KOPT-K1 (cell line): ENCODE results near the gene ARL15.

ENCODE experiments used
- H3K27ac ChIP-seq: fragments of 200-600 bp; sonication (generic); 2 replicates; pipeline ENCODE4 v1.5.1; 2016; ENCODE audit warnings: antibody characterized with exemption, mild to moderate bottlenecking, low read depth, low read length; ENCODE audit not compliant: poor library complexity, severe bottlenecking
- H3K36me3 ChIP-seq: fragments of 200-600 bp; sonication (generic); 2 replicates; pipeline ENCODE4 v1.5.1; 2017; ENCODE audit warnings: antibody characterized with exemption, mild to moderate bottlenecking, low read length, moderate library complexity; ENCODE audit not compliant: insufficient read depth
- H3K9me3 ChIP-seq: fragments of 200-600 bp; sonication (generic); 2 replicates; pipeline ENCODE4 v1.5.1; 2017; ENCODE audit warnings: antibody characterized with exemption, low read length, mild to moderate bottlenecking; ENCODE audit not compliant: insufficient read depth, poor library complexity, severe bottlenecking

The ARL15 gene

DNA sequence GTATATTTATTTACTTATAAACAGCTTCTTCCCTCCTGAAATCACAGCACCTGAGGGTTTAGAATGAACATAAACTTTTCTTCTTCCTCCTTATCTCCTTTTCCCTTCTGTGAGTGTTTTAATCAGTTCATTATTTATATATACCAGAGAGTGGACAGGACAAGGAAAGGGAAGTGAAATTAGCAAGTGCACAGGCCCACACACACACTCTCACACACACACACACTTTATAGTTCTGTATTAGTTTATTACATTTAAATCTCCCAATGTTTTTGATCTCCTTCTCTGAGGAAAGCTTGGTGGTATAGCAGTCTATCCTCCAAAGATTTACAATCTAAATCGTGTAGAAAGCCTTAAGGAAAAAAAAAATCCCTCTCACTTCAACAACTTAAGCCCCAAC is 396.4 kb downstream of the ARL15 start:
- no peaks in the 10 kb centered on the region for H3K36me3 ChIP-seq
- H3K27ac ChIP-seq: no peak overlapping the region
- no peaks in the 10 kb centered on the region for H3K9me3 ChIP-seq

- Histone ChIP-seq H3K27ac (no peak overlapping the region), H3K9me3 (no peaks in the 10 kb centered on the region), H3K36me3 (no peaks in the 10 kb centered on the region)
Observed at GRCh38 chr5:53908757-53909156, 401.6 kb downstream of the ARL15 start.

DNA sequence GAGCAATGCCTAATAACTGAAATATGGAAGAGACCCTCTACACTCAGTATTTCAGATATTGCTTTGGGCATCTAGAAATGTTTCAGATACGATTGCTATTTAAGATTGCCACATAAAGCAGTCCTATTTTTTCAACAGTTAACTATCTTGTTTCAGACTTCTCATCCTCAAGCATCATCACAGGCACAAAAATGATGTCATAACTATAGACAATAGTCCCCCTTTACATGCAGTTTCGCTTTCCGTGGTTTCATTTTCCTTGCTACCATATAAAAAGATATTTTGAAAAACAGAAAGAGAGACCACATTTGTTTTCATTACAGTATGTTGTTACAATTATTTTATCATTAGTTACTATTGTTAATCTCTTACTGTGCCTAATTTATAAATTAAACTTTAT is 402.5 kb downstream of the ARL15 start:
- Histone ChIP-seq H3K9me3 (no peaks in the 10 kb centered on the region), H3K36me3 (no peaks in the 10 kb centered on the region), H3K27ac (no peak overlapping the region)

DNA sequence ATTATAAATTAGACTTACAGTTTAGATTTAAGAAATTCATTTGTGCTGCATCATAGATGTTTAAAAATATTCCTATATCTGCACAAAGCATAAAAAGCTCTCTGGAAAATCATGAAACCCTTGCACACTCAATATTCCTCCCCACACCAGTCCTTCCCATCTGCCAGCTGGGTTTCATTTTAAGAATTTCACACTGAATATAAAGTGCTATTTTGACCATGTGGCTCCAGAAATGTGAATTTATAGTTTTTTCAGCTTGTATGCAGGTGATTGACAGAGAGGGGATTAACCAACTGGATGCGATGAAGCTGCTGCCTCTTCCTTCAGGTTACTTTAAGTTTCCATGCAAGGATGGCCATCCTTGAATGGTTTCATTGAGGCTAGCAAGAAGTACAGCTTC is 403.6 kb downstream of the ARL15 start:
- no peaks in the 10 kb centered on the region for H3K9me3 ChIP-seq
- no peak overlapping the region for H3K27ac ChIP-seq
- no peaks in the 10 kb centered on the region for H3K36me3 ChIP-seq

GRCh38 chr5:53902296-53902907 is 408.0 kb downstream of the ARL15 start:
- H3K36me3 ChIP-seq: no peaks in the 10 kb centered on the region

GRCh38 chr5:53900677-53901076 is 409.7 kb downstream of the ARL15 start:
- no peak overlapping the region for H3K27ac ChIP-seq
- no peaks in the 10 kb centered on the region for H3K9me3 ChIP-seq
- no peaks in the 10 kb centered on the region for H3K36me3 ChIP-seq

More at GRCh38 chr5:53902296-53902907, 408.0 kb downstream of the ARL15 start:
- Histone ChIP-seq H3K9me3 (no peaks in the 10 kb centered on the region), H3K27ac (no peak overlapping the region)

DNA sequence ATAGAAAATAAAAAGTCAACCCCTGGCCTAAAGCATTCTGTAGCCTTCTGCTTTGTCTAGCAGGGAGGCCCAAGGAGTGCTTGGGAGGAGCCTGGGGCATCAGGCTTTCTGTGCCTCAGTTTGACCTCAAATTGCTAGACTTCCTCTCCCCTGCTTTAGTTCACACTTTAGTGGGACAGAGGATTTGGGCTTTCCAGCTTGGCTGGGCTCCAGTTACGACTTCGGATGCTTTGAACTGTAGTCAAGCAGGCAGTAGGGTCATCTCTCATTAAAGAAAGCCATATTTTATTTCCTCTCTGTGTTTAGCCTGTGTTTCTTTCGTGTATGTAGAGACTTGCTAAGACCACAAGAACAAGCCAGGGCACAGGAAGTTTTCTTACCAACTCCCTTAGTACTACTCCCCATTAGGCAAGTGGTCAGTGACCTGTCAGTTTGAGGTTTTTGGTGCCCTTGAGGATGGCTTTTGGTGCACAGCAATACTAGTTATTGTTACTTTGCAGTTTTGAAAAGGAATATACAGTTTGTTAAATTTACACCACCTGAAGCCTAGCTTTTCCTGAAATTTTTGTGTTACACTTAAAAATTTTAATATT is 415.2 kb downstream of the ARL15 start:
- Histone ChIP-seq H3K9me3 (no peaks in the 10 kb centered on the region), H3K36me3 (no peaks in the 10 kb centered on the region), H3K27ac (no peak overlapping the region)

- H3K36me3 ChIP-seq: no peaks in the 10 kb centered on the region
Observed at GRCh38 chr5:53893626-53894025, 416.7 kb downstream of the ARL15 start.

GRCh38 chr5:53892224-53892623 is 418.1 kb downstream of the ARL15 start:
- Histone ChIP-seq H3K36me3 (no peaks in the 10 kb centered on the region), H3K27ac (no peak overlapping the region), H3K9me3 (no peaks in the 10 kb centered on the region)

More at GRCh38 chr5:53893626-53894025, 416.7 kb downstream of the ARL15 start:
- H3K27ac ChIP-seq: no peak overlapping the region
- H3K9me3 ChIP-seq: no peaks in the 10 kb centered on the region

- no peaks in the 10 kb centered on the region for H3K36me3 ChIP-seq
- H3K9me3 ChIP-seq: no peaks in the 10 kb centered on the region
- H3K27ac ChIP-seq: no peak overlapping the region
Observed at GRCh38 chr5:53891159-53891558, 419.2 kb downstream of the ARL15 start.

DNA sequence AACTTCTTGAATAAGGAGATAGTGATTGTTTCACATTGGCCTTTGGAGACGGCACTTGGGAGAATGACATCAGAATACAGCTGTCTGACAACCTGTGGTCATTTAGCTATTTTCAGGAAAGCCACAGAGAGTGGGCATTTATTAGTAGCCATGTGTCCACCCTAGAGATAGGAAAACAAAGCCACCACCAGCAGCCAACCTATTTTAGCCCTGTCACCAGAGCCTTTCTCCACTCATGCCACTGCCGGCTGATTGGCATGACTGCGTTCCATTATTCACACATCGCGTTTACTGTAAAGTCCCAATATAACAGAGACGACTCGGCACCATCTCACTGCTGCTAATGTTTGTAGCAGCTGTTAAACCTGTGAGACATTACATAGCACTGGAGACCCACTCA is 419.9 kb downstream of the ARL15 start:
- Histone ChIP-seq H3K36me3 (no peaks in the 10 kb centered on the region), H3K9me3 (no peaks in the 10 kb centered on the region), H3K27ac (no peak overlapping the region)

DNA sequence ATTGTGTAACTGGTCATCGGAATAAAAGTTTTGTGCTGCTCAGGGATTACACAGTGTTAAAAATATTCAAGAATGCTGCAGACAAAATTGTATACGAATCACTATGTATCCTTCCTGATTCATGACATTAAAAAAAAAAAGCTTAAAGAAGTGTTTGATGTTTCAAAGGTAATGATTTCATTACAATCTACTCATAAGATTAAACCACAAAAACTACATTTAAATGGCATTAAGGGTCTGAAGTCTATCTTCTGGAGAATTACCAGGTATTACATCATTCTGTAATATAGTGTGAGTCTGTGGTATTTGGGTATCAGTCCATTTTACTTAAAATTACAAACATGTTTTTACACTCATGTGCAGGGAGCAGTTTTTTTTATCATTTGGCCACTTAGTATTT is 425.5 kb downstream of the ARL15 start:
- Histone ChIP-seq H3K36me3 (no peaks in the 10 kb centered on the region), H3K27ac (no peak overlapping the region), H3K9me3 (no peaks in the 10 kb centered on the region)

DNA sequence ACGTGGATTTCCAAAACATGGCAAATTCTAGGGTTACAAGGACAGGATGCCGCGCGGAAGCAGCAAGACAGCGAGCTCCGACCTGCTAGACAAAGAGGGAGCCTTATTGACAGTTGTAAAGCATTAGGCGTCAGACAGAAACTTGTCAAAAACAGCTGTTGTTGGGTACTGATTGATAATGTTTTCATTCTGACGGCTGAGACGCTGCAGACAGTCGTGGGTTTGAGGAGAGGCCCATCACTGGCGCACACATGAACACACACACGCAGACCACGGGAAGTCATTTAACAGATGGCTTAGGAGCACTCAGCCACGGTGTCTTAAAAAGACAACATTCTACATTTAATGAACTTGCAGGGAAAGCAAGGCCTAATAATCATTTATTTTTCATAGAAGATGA is 426.0 kb downstream of the ARL15 start:
- Histone ChIP-seq H3K27ac (no peak overlapping the region), H3K9me3 (no peaks in the 10 kb centered on the region), H3K36me3 (no peaks in the 10 kb centered on the region)

GRCh38 chr5:53882676-53883031 is 427.7 kb downstream of the ARL15 start:
- no peaks in the 10 kb centered on the region for H3K9me3 ChIP-seq
- H3K27ac ChIP-seq: no peak overlapping the region
- H3K36me3 ChIP-seq: no peaks in the 10 kb centered on the region

DNA sequence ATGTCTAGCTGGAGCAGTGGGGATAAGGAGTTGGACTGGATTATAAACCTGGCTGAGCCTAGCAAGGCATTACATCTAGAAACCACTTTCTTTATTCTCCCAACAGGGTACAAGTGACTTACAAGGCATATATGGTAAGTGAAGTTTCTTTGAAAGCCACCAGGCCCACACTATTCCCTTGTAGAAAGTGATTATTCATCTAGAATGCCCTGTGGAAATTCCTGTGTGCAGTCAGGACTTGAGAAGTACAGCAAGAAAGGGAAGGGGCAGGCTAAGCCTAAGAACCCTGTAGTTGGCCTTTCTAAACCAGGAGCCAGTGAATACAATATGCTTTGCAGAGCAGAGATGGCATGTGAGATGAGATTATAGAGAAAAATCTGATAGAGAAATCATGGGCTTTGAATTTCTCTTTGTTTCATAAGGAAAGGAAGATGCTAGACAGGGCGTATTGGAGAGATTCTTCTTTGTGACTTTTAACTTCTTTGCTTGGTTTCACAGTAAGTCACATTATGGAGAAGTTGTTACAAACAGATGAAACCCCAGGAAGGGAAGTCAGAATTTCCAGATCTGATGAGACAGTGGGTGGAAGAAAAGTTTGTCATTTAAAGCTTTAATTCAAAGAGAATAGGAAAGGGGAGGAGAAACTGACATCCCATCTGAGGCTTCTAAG is 428.2 kb downstream of the ARL15 start:
- H3K27ac ChIP-seq: no peak overlapping the region
- no peaks in the 10 kb centered on the region for H3K9me3 ChIP-seq
- no peaks in the 10 kb centered on the region for H3K36me3 ChIP-seq
